Spleen (tissue), 11 donors: ENCODE measurements around the gene TMEM86A. TPM values are rescaled to one million over a fixed set of nuclear protein-coding genes. Genes with fewer than 3 reads are reported as not detected.

Source experiments
- DNase-seq: peaks from one replicate; pipeline ENCODE4 v3.0.0-alpha.2; 2020
- H3K27ac ChIP-seq, 8 donors: fragments of 200-600 bp; sonication (generic) in 7 of 8; 1 replicate in 4 of 8; 2 replicates in 4 of 8; pipeline versions ENCODE4 v1.5.0 to v1.8.0; 2016 to 2021; ENCODE audit warnings: inconsistent platforms in 4 of 8, mild to moderate bottlenecking in 4 of 8, moderate library complexity in 1 of 8
- H3K27me3 ChIP-seq, 7 donors: fragments of 200-600 bp; sonication (generic) in 6 of 7; replicated peaks in 1 of 7; 1 replicate in 4 of 7; 2 replicates in 3 of 7; pipeline versions ENCODE4 v1.5.0 to v1.8.0; 2016 to 2021; ENCODE audit warnings: inconsistent platforms in 3 of 7, mild to moderate bottlenecking in 1 of 7
- H3K36me3 ChIP-seq, 6 donors: fragments of 200-600 bp; sonication (generic) in 5 of 6; 1 replicate in 4 of 6; 2 replicates in 2 of 6; pipeline versions ENCODE4 v1.5.0 to v1.8.0; 2016 to 2021; ENCODE audit warnings: inconsistent platforms in 2 of 6
- H3K4me1 ChIP-seq, 6 donors: fragments of 200-600 bp; sonication (generic) in 5 of 6; 1 replicate in 3 of 6; 2 replicates in 3 of 6; pipeline versions ENCODE4 v1.5.0 to v1.8.0; 2016 to 2021; ENCODE audit warnings: inconsistent platforms in 3 of 6
- H3K4me3 ChIP-seq, 8 donors: fragments of 200-600 bp; sonication (generic) in 7 of 8; 1 replicate in 4 of 8; 2 replicates in 4 of 8; pipeline versions ENCODE4 v1.5.0 to v1.8.0; 2016 to 2021; ENCODE audit warnings: inconsistent platforms in 4 of 8, mild to moderate bottlenecking in 4 of 8, moderate library complexity in 2 of 8
- H3K9me3 ChIP-seq, 8 donors: fragments of 200-600 bp; sonication (generic) in 7 of 8; 1 replicate in 4 of 8; 2 replicates in 4 of 8; pipeline versions ENCODE4 v1.5.0 to v1.8.0; 2016 to 2021; ENCODE audit warnings: inconsistent platforms in 4 of 8
- POLR2A ChIP-seq, 3 donors: fragments of 450-650 bp; IDR thresholded peaks; one replicate each; pipeline ENCODE4 v1.5.1; 2017; ENCODE audit warnings: antibody characterized with exemption in 3 of 3, mild to moderate bottlenecking in 1 of 3
- POLR2AphosphoS5 ChIP-seq, 3 donors: sonication (generic); formaldehyde crosslinking; IDR thresholded peaks; one replicate each; pipeline ENCODE4 v1.5.1; 2017; ENCODE audit warnings: antibody characterized with exemption in 3 of 3
- WGBS, 5 donors: extraction: QIAGEN DNeasy Blood & Tissue Kit in 3 of 5; methylation state at CpG; one replicate each; pipeline versions ENCODE4 v1.1.5 to v1.1.7; 2013 to 2018; 5-methylcytosine and 5-hydroxymethylcytosine counted together
- intact Hi-C: fragments of 100-400 bp; cut with DNase I; formaldehyde crosslinking; loops from one replicate; pipeline ENCODE4 v1.15.0; 2023; ENCODE audit warnings: low total_unique reads
- polyA plus RNA-seq, 3 donors: library from polyadenylated mRNA; stranded (reverse); fragments of 200-250 nt; gene quantifications; one replicate each; pipeline ENCODE4 v1.2.1, GENCODE V29; 2013
- total RNA-seq, 7 donors: library from RNA; depleted of rRNA in 3 of 7; stranded (reverse); fragments of >200 nt in 3 of 7; fragmentation: NEBNext Ultra II Directional in 4 of 7; extraction: Animal tissue kit (Norgen Biotek cat#: 25700) in 4 of 7; gene quantifications; one replicate each; pipeline versions ENCODE4 v1.1.0 to v1.2.1, GENCODE V29; 2016 to 2021
- TF ChIP-seq, protein P1 (sequence below), 11 experiments: fragments of 200-600 bp in 7 of 11; fragments of 450-650 bp in 4 of 11; sonication (generic) in 4 of 11; IDR thresholded peaks in 8 of 11; conservative IDR thresholded peaks in 3 of 11; 1 replicate in 7 of 11; 2 replicates in 4 of 11; pipeline versions ENCODE4 v1.4.0 to v1.8.0; 2016 to 2021; ENCODE audit warnings: antibody characterized with exemption in 11 of 11, inconsistent platforms in 4 of 11, mild to moderate bottlenecking in 1 of 11
- donor health status: healthy with polysubstance abuse.
- donor health status: DM: no; HTN: no; CAD: no; lungs with moderate emphysema.
- donor health status: DM: no; HTN: no; CAD: no.
- donor health status: Bipolar disorder and iron deficiency.
- donor health status: healthy.
- donor health status: DM: no; HTN: no; CAD: no.
- donor health status: DM: yes; HTN: yes; CAD: no.

The TMEM86A gene
- total and polyA plus RNA-seq, 10 donors: 0.98 to 25.0 (median 9.9) TPM

DNA sequence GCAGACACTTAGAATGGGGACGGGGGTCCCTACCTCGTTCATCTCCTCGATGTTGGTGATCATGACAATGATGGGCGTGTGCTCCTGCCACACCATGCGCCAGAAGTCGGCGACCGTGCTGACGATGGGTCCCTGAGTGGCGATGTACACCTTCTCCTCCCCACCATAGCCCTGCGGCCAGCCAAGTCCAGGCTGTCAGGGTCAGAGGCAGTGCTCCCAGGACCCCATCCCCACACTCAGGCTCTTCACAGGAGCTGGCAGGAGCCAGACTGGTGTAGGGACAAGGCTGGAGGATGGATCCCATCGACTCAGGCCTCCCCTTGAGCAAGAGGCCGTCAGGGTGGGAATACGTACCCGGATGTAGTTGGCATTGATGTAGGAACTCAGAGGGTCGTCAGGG is 34.6 kb downstream of the TMEM86A start:
- H3K4me1 ChIP-seq: peaks cover 0 to 11% (median 8%) of the 10 kb centered on the region in 6 donors
- no peak for TF ChIP-seq POLR2A (IDR thresholded peaks at IDR 0.05)
- TF ChIP-seq, protein P1, sequence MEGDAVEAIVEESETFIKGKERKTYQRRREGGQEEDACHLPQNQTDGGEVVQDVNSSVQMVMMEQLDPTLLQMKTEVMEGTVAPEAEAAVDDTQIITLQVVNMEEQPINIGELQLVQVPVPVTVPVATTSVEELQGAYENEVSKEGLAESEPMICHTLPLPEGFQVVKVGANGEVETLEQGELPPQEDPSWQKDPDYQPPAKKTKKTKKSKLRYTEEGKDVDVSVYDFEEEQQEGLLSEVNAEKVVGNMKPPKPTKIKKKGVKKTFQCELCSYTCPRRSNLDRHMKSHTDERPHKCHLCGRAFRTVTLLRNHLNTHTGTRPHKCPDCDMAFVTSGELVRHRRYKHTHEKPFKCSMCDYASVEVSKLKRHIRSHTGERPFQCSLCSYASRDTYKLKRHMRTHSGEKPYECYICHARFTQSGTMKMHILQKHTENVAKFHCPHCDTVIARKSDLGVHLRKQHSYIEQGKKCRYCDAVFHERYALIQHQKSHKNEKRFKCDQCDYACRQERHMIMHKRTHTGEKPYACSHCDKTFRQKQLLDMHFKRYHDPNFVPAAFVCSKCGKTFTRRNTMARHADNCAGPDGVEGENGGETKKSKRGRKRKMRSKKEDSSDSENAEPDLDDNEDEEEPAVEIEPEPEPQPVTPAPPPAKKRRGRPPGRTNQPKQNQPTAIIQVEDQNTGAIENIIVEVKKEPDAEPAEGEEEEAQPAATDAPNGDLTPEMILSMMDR (IDR thresholded peaks at IDR 0.05 in 8 of 11, conservative IDR thresholded peaks at IDR 0.05 in 3 of 11): no peak
- no peak for TF ChIP-seq POLR2AphosphoS5 (IDR thresholded peaks at IDR 0.05)
- 82 to 91% (median 87%) methylated on average over 11 to 16 of the region's 16 CpGs for WGBS, 5 donors
- H3K9me3 ChIP-seq: no peaks in the 10 kb centered on the region
- no peak overlapping the region for H3K4me3 ChIP-seq
- H3K27me3 ChIP-seq: no peaks in the 10 kb centered on the region
- intact Hi-C loops: loop anchor here (10.0 kb wide), 1 partner anchor 618 kb away; no protein-coding TSS in a partner anchor
- DNase-seq: no peak
- H3K36me3 ChIP-seq: no peaks in the 10 kb centered on the region
- no peak overlapping the region for H3K27ac ChIP-seq

DNA sequence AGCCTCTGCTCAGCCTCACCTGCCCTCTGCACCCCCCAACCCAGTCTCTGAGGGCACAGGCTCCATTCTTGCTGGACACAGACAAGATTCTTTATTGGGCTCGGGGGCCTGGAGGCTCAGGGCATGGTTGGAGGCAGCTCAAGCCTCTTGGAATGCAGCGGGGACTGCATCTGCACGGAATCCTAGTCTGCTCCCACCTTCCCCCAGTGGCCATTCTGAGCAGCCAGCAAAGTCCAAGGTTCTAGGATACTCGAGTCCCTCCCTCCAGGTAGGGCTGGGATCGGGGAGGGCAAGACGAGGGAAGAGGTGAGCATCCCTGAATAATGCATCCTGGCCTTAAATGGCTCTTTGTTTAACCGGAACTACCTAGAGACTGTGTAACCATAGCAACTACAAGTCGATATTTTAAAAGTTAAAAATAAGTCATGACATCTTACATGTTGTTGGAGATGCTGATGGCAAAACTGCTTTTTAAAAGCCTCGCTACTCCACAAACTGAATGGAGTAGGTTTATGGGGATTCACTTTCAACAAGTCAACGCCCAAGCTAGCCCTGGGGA is 38.1 kb downstream of the TMEM86A start:
- DNase-seq: no peak
- no peaks in the 10 kb centered on the region for H3K36me3 ChIP-seq
- 75 to 77% (median 77%) methylated on average over 8 to 10 of the region's 10 CpGs for WGBS, 5 donors
- TF ChIP-seq POLR2A (IDR thresholded peaks at IDR 0.05) (no peak), POLR2AphosphoS5 (IDR thresholded peaks at IDR 0.05) (no peak)
- TF ChIP-seq, protein P1 (IDR thresholded peaks at IDR 0.05 in 8 of 11, conservative IDR thresholded peaks at IDR 0.05 in 3 of 11): no peak
- H3K27ac ChIP-seq: no peak overlapping the region
- H3K4me1 ChIP-seq: peaks cover 0 to 6% (median 4%) of the 10 kb centered on the region in 6 donors
- H3K27me3 ChIP-seq: no peaks in the 10 kb centered on the region
- intact Hi-C loops: loop anchor here (10.0 kb wide), 1 partner anchor 622 kb away; no protein-coding TSS in a partner anchor
- H3K9me3 ChIP-seq: no peaks in the 10 kb centered on the region
- no peak overlapping the region for H3K4me3 ChIP-seq

DNA sequence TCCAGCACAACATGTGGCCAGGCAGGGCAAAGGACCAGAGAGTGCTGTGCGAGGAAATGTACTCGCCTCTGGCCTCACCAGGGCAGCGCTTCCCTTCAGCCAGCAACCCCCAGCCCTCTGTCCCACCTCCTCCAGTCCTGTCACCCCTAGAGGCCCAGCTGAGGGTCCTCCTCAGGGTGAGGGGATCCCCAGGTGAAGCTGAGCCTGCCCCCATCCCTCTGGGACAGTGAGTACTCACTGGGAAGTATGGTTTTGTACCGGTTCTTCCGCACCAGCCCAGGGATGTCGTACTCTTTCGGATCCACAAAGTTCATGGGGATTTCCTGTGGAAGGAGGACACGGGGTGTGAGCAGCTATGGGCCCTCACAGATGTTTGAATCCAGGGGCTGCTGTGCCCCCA is 39.1 kb downstream of the TMEM86A start:
- Histone ChIP-seq H3K27me3 (no peaks in the 10 kb centered on the region), H3K4me3 (no peak overlapping the region), H3K36me3 (no peaks in the 10 kb centered on the region), H3K9me3 (no peaks in the 10 kb centered on the region), H3K27ac (no peak overlapping the region), H3K4me1 (no peaks in the 10 kb centered on the region)
- DNase-seq: no peak
- TF ChIP-seq POLR2AphosphoS5 (IDR thresholded peaks at IDR 0.05) (no peak), POLR2A (IDR thresholded peaks at IDR 0.05) (no peak)
- TF ChIP-seq, protein P1 (IDR thresholded peaks at IDR 0.05 in 8 of 11, conservative IDR thresholded peaks at IDR 0.05 in 3 of 11): no peak
- 82 to 94% (median 89%) methylated on average over 8 of the region's 8 CpGs for WGBS, 5 donors
- intact Hi-C loops: loop anchor here (10.0 kb wide), 1 partner anchor 623 kb away; no protein-coding TSS in a partner anchor

DNA sequence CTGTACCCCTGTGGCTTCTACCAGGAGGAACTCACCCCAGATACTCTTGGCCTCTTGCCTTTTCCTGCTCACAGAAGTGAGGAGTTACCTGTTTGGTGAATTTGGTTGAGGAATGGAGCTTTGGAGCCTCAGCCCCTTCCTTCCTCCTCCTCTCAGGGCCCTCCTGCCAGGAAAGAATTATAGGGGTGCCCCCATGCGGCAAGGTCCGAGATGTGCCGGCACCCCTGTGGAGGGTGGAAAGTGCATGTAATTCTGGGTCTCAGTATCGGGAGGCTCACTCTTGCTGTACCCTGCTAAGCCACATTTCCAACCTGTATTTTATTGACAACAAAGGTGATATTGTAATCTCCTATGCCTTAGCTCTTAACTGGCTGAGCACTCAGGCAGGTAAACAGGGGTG is 41.1 kb downstream of the TMEM86A start:
- intact Hi-C loops: loop anchor here (10.0 kb wide), 1 partner anchor 625 kb away; no protein-coding TSS in a partner anchor
- no peaks in the 10 kb centered on the region for H3K27me3 ChIP-seq
- TF ChIP-seq POLR2AphosphoS5 (IDR thresholded peaks at IDR 0.05) (no peak), POLR2A (IDR thresholded peaks at IDR 0.05) (no peak)
- TF ChIP-seq, protein P1 (IDR thresholded peaks at IDR 0.05 in 8 of 11, conservative IDR thresholded peaks at IDR 0.05 in 3 of 11): no peak
- H3K36me3 ChIP-seq: no peaks in the 10 kb centered on the region
- H3K4me1 ChIP-seq: no peaks in the 10 kb centered on the region
- H3K9me3 ChIP-seq: no peaks in the 10 kb centered on the region
- WGBS, 5 donors: 54 to 89% (median 64%) methylated on average over 4 of the region's 4 CpGs
- H3K4me3 ChIP-seq: no peak overlapping the region
- DNase-seq: no peak
- no peak overlapping the region for H3K27ac ChIP-seq
